GM12878 (cell line): ENCODE results near the gene TMEM45A. TPM values are rescaled to one million over a fixed set of nuclear protein-coding genes. Genes with fewer than 3 reads are reported as not detected.

ENCODE experiments used
- ATAC-seq: fragments of 200-7000 bp; cut with Tn5 transposase; 3 replicates; pipeline ENCODE4 v1.9.1; 2020; ENCODE audit warnings: mild to moderate bottlenecking, moderate library complexity
- BruUV-seq: library from RNA; stranded (reverse); fragments of 400-500 nt; replicated peaks from 2 replicates; lab custom pipeline; 2021; lab: Mats Ljungman, UMichigan
- CTCF ChIA-PET: fragments of 300-600 bp; sonication (Branson Sonifier 250); formaldehyde crosslinking; extraction: SDS; loops from one replicate; lab custom pipeline; 2021; ENCODE audit warnings: inconsistent platforms; lab: Yijun Ruan, JAX
- POLR2A ChIA-PET: fragments of 350-600 bp; formaldehyde crosslinking; extraction: SDS; loops from one replicate; lab custom pipeline; 2021; ENCODE audit warnings: inconsistent platforms; lab: Charles Lee
- RAD21 ChIA-PET: fragments of 300-600 bp; sonication (Branson Sonifier 250); formaldehyde crosslinking; loops from one replicate; lab custom pipeline; 2023; ENCODE audit warnings: antibody characterized with exemption; ENCODE audit not compliant: unreplicated experiment; lab: Charles Lee
- SMC1A ChIA-PET: fragments of 300-600 bp; sonication (Branson Sonifier 250); formaldehyde crosslinking; loops from one replicate; lab custom pipeline; 2023; ENCODE audit not compliant: unreplicated experiment, uncharacterized antibody; lab: Charles Lee
- DNase-seq: peaks from one replicate; pipeline ENCODE4 v3.0.0-alpha.2; 2011; ENCODE audit warnings: low read depth, low spot score
- FAIRE-seq: peaks from 3 replicates; lab custom pipeline; 2011; peaks lifted over from hg19 to GRCh38; lab: Jason Lieb, UNC
- H2AFZ ChIP-seq: 2 replicates; pipeline ENCODE4 v1.6.0; 2011; ENCODE audit warnings: low read depth, low read length, control low read depth; ENCODE audit not compliant: control insufficient read depth
- H3K27ac ChIP-seq: 2 replicates; pipeline ENCODE4 v1.5.1; 2011; ENCODE audit warnings: control low read depth; ENCODE audit not compliant: control insufficient read depth, insufficient read depth
- H3K27me3 ChIP-seq, 2 experiments: replicated peaks in 1 of 2; 2 replicates each; pipeline versions ENCODE4 v1.6.0 to v1.6.1; 2011; ENCODE audit warnings: low read length in 1 of 2; ENCODE audit not compliant: control insufficient read depth in 2 of 2, insufficient read depth in 2 of 2
- H3K36me3 ChIP-seq, 2 experiments: 2 replicates each; pipeline ENCODE4 v1.5.1; 2011; ENCODE audit warnings: low read length in 1 of 2; ENCODE audit not compliant: control insufficient read depth in 2 of 2, insufficient read depth in 2 of 2
- H3K4me1 ChIP-seq: 2 replicates; pipeline ENCODE4 v1.6.1; 2011; ENCODE audit warnings: mild to moderate bottlenecking, low read length, moderate library complexity, mixed read lengths; ENCODE audit not compliant: control insufficient read depth, insufficient read depth
- H3K4me2 ChIP-seq: 2 replicates; pipeline ENCODE4 v1.6.0; 2011; ENCODE audit warnings: control low read depth; ENCODE audit not compliant: control insufficient read depth, insufficient read depth
- H3K4me3 ChIP-seq: fragments of 200-600 bp; sonication (generic); 2 replicates; pipeline ENCODE4 v1.5.1; 2016
- H3K79me2 ChIP-seq: 2 replicates; pipeline ENCODE4 v1.6.0; 2011; ENCODE audit warnings: low read length; ENCODE audit not compliant: control insufficient read depth, insufficient read depth
- H3K9ac ChIP-seq: 2 replicates; pipeline ENCODE4 v1.8.0; 2011; ENCODE audit warnings: low read length, control low read depth, mixed read lengths; ENCODE audit not compliant: control insufficient read depth, insufficient read depth
- H3K9me3 ChIP-seq: replicated peaks from 3 replicates; pipeline ENCODE4 v1.5.1; 2011; ENCODE audit warnings: mild to moderate bottlenecking, low read length; ENCODE audit not compliant: control insufficient read depth, insufficient read depth
- H4K20me1 ChIP-seq: 2 replicates; pipeline ENCODE4 v1.6.0; 2011; ENCODE audit not compliant: control insufficient read depth, insufficient read depth
- CREM ChIP-seq: IDR thresholded peaks from 2 replicates; pipeline ENCODE4 v1.6.1; 2014; ENCODE audit warnings: antibody characterized with exemption, low read depth
- EED ChIP-seq: sonication (generic); IDR thresholded peaks from 2 replicates; pipeline ENCODE4 v1.6.1; 2016; ENCODE audit warnings: antibody characterized with exemption, low read depth
- EGR1 ChIP-seq, 2 experiments: IDR thresholded peaks; 1 replicate in 1 of 2; 2 replicates in 1 of 2; pipeline ENCODE4 v1.6.1; 2011 to 2012; ENCODE audit warnings: low read depth in 2 of 2, low read length in 2 of 2, borderline replicate concordance in 1 of 2, mild to moderate bottlenecking in 1 of 2, moderate library complexity in 1 of 2
- ESRRA ChIP-seq: IDR thresholded peaks from 2 replicates; pipeline ENCODE4 v1.6.1; 2012; ENCODE audit warnings: mild to moderate bottlenecking, low read length, improper control_type of control experiment
- IRF4 ChIP-seq: IDR thresholded peaks from 2 replicates; pipeline ENCODE4 v1.6.1; 2011; ENCODE audit warnings: low read depth, low read length
- KAT2A ChIP-seq: conservative IDR thresholded peaks from 2 replicates; pipeline ENCODE4 v1.6.1; 2011; ENCODE audit warnings: low read depth, low read length; ENCODE audit not compliant: control insufficient read depth
- RB1 ChIP-seq: fragments of 450-650 bp; formaldehyde crosslinking; IDR thresholded peaks from 2 replicates; pipeline ENCODE4 v1.6.1; 2017; ENCODE audit warnings: mild to moderate bottlenecking, borderline replicate concordance
- SMAD1 ChIP-seq: fragments of 450-650 bp; IDR thresholded peaks from 2 replicates; pipeline ENCODE4 v1.6.1; 2018; ENCODE audit warnings: mild to moderate bottlenecking, low read depth; ENCODE audit not compliant: partially characterized antibody
- SREBF1 ChIP-seq: IDR thresholded peaks from 2 replicates; pipeline ENCODE4 v1.6.1; 2012; ENCODE audit warnings: mild to moderate bottlenecking, low read length
- ZNF207 ChIP-seq: fragments of 450-650 bp; IDR thresholded peaks from 2 replicates; pipeline ENCODE4 v1.6.1; 2014; ENCODE audit warnings: antibody characterized with exemption, mild to moderate bottlenecking, borderline replicate concordance
- WGBS: methylation state at CpG from one replicate; pipeline ENCODE4 v1.1.6; 2016; ENCODE audit warnings: low lambda C conversion rate; ENCODE audit not compliant: insufficient replicate concordance, insufficient coverage; ENCODE audit errors: missing lambda C conversion rate; 5-methylcytosine and 5-hydroxymethylcytosine counted together
- in situ Hi-C: fragments of 300-500 bp; cut with MboI; formaldehyde crosslinking; loops from 9 replicates; pipeline ENCODE4 v1.14.3; 2018; ENCODE audit warnings: mixed read lengths
- intact Hi-C: fragments of 100-400 bp; cut with micrococcal nuclease; formaldehyde crosslinking; loops from one replicate; pipeline ENCODE4 v1.14.2; 2022; ENCODE audit not compliant: unreplicated experiment
- polyA plus RNA-seq, 11 experiments: library from polyadenylated mRNA; depleted of rRNA in 4 of 11; unstranded in 6 of 11; stranded (reverse) in 5 of 11; fragments of >200 nt; fragmentation: Nextera tagmentation in 4 of 11; fragmentation: Illumina TruSeq in 1 of 11; extraction: Ambion mirVana in 4 of 11; extraction: Trizol in 1 of 11; gene quantifications; 1 replicate in 1 of 11; 2 replicates in 10 of 11; pipeline versions ENCODE4 v1.2.1 to v1.2.3, GENCODE V29; 2011 to 2016; ENCODE audit warnings: inconsistent platforms in 2 of 11, missing spikeins in 2 of 11, low read depth in 1 of 11
- total RNA-seq, 4 experiments: library from RNA; depleted of rRNA in 3 of 4; stranded (reverse); fragments of >200 nt in 3 of 4; fragmentation: Illumina TruSeq in 1 of 4; extraction: Trizol in 1 of 4; gene quantifications; 2 replicates each; pipeline versions ENCODE4 v1.2.1 to v1.2.3, GENCODE V29; 2013 to 2021
- TF ChIP-seq, protein P1 (sequence below): IDR thresholded peaks from 2 replicates; pipeline ENCODE4 v1.6.1; 2011; ENCODE audit warnings: mild to moderate bottlenecking, low read depth, low read length, moderate library complexity; ENCODE audit not compliant: insufficient replicate concordance

Gene TMEM45A
- total and polyA plus RNA-seq, 10 of the 15 experiments (the other 5 are each of a cell fraction or from before 2014, with no cell fraction given), result 0.34 to 5.3 (median 0.83) TPM

DNA sequence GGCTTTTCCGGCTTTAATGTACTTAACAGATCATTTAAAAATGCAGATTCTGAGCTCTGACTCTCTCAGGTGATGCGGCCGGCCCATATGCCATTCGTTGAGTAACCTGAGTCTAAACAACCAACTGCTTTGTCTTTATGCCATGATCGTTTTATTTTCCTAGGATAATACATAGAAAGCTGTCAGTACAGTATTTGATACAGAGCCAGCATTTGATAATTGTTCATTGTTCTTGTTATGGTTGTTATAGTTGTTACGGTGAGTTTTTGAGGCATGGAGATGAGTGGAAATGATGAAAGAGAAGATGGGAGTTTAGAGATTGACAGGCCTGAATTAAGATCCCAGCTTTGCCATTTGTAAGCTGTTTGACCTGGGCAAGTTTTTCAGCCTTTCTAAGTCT is 40.0 kb downstream of the TMEM45A start:
- intact Hi-C loops (no loop called here), in situ Hi-C loops (no loop called here)
- TF ChIP-seq EGR1 (IDR thresholded peaks at IDR 0.05; ENCODE audit: borderline replicate concordance in 1 of 2, low read depth in 2 of 2, low read length in 2 of 2) (no peak), SREBF1 (no peak), CREM (no peak), ZNF207 (no peak), RB1 (no peak), EED (no peak), ESRRA (no peak)
- ATAC-seq (no peak), FAIRE-seq (no peak), DNase-seq (no peak)
- no peaks in the 10 kb centered on the region for H3K27me3 ChIP-seq
- H3K4me3 ChIP-seq, result no peak overlapping the region
- BruUV-seq, result no TSS peak
- no peaks in the 10 kb centered on the region for H3K4me1 ChIP-seq
- ChIA-PET POLR2A (interaction anchor here (0.5 to 1.1 kb wide), 2 partner anchors 31 to 494 kb away, joined by 3 to 5 read pairs; no protein-coding TSS in a partner anchor), RAD21 (interaction anchor here (1.0 to 1.2 kb wide), 2 partner anchors 11 to 70 kb away, joined by 3 to 4 read pairs; no protein-coding TSS in a partner anchor), CTCF (interaction anchor here (2.0 kb wide), 1 partner anchor 57 kb away, joined by 6 read pairs; no protein-coding TSS in a partner anchor), SMC1A (interaction anchor here (1.0 to 1.6 kb wide), 3 partner anchors 8 to 146 kb away, joined by 3 to 4 read pairs (median 3); no protein-coding TSS in a partner anchor)
- H3K9me3 ChIP-seq, result no peaks in the 10 kb centered on the region
- no peak overlapping the region for H3K27ac ChIP-seq
- no peaks in the 10 kb centered on the region for H4K20me1 ChIP-seq
- H3K79me2 ChIP-seq, result no peaks in the 10 kb centered on the region
- WGBS, result 55% methylated on average over 6 of the region's 6 CpGs
- no peak overlapping the region for H2AFZ ChIP-seq
- no peaks in the 10 kb centered on the region for H3K36me3 ChIP-seq
- H3K4me2 ChIP-seq, result no peak overlapping the region
- no peak overlapping the region for H3K9ac ChIP-seq

DNA sequence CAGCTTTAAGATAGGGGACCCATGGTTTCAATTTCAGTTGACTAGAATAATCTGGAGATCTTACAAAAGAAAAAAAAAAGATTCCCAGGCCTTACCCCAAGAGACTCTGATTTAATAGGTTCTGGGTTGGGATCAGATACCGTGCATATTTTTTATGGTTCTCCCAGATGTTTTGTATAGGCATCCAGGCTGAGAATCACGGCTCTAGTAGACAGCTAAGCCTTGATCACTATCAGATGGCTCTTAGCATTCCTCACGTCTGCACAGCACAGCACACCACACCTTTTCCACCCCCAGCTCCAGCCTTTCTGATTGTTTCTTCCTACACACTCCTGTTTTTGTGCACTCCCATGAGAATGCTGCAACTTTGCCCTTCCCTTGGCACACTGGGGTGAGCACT is 40.8 kb downstream of the TMEM45A start:
- no peak overlapping the region for H3K4me3 ChIP-seq
- 18% methylated on average over 3 of the region's 3 CpGs for WGBS
- no peak for FAIRE-seq

More for the DNA sequence above, 40.8 kb downstream of the TMEM45A start:
- intact Hi-C loops, result no loop called here
- H3K79me2 ChIP-seq, result no peaks in the 10 kb centered on the region
- POLR2A ChIA-PET, result interaction anchor here (1.1 kb wide), 1 partner anchor 32 kb away, joined by 3 read pairs; no protein-coding TSS in a partner anchor
- no peaks in the 10 kb centered on the region for H3K9me3 ChIP-seq
- no peak overlapping the region for H3K4me2 ChIP-seq
- SMC1A ChIA-PET, result interaction anchor here (1.0 to 1.3 kb wide), 2 partner anchors 9 to 147 kb away, joined by 3 read pairs; no protein-coding TSS in a partner anchor
- no peaks in the 10 kb centered on the region for H3K27me3 ChIP-seq
- RAD21 ChIA-PET, result interaction anchor here (1.0 to 1.2 kb wide), 2 partner anchors 12 to 70 kb away, joined by 3 to 4 read pairs; no protein-coding TSS in a partner anchor
- no peak overlapping the region for H3K27ac ChIP-seq
- DNase-seq (no peak), ATAC-seq (no peak)
- in situ Hi-C loops, result no loop called here
- H3K36me3 ChIP-seq, result no peaks in the 10 kb centered on the region
- no peaks in the 10 kb centered on the region for H4K20me1 ChIP-seq
- no peak overlapping the region for H2AFZ ChIP-seq
- H3K4me1 ChIP-seq, result no peaks in the 10 kb centered on the region
- H3K9ac ChIP-seq, result no peak overlapping the region
- CTCF ChIA-PET, result interaction anchor here (2.0 kb wide), 1 partner anchor 57 kb away, joined by 6 read pairs; no protein-coding TSS in a partner anchor
- BruUV-seq, result no TSS peak
- no peak for TF ChIP-seq KAT2A
- no peak for TF ChIP-seq SMAD1
- TF ChIP-seq, protein P1, sequence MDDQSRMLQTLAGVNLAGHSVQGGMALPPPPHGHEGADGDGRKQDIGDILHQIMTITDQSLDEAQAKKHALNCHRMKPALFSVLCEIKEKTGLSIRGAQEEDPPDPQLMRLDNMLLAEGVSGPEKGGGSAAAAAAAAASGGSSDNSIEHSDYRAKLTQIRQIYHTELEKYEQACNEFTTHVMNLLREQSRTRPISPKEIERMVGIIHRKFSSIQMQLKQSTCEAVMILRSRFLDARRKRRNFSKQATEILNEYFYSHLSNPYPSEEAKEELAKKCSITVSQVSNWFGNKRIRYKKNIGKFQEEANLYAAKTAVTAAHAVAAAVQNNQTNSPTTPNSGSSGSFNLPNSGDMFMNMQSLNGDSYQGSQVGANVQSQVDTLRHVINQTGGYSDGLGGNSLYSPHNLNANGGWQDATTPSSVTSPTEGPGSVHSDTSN, result no peak
- no peak for TF ChIP-seq IRF4
